GM23338 (cell line): ENCODE results near the gene NPL. TPM values are rescaled to one million over a fixed set of nuclear protein-coding genes. Genes with fewer than 3 reads are reported as not detected.

Experiments used
- ATAC-seq: fragments of 200-7000 bp; cut with Tn5 transposase; 3 replicates; pipeline ENCODE4 v1.9.1; 2020
- DNase-seq: peaks from one replicate; pipeline ENCODE4 v3.0.0-alpha.2; 2015; ENCODE audit warnings: low spot score
- H2AFZ ChIP-seq: fragments of 200-600 bp; sonication (generic); 2 replicates; pipeline ENCODE4 v1.8.0; 2016; ENCODE audit warnings: antibody characterized with exemption, mild to moderate bottlenecking, moderate library complexity
- H3F3A ChIP-seq: fragments of 200-600 bp; sonication (generic); replicated peaks from 2 replicates; pipeline ENCODE4 v1.8.0; 2017; ENCODE audit warnings: antibody characterized with exemption, mixed run types, low read depth
- H3K27ac ChIP-seq: fragments of 200-600 bp; sonication (generic); 2 replicates; pipeline ENCODE4 v1.6.1; 2016; ENCODE audit warnings: low read depth
- H3K27me3 ChIP-seq: fragments of 200-600 bp; sonication (generic); 2 replicates; pipeline ENCODE4 v1.8.0; 2016; ENCODE audit warnings: mild to moderate bottlenecking, mixed run types, moderate library complexity; ENCODE audit not compliant: insufficient read depth
- H3K36me3 ChIP-seq: fragments of 200-600 bp; sonication (generic); 2 replicates; pipeline ENCODE4 v1.8.0; 2016; ENCODE audit warnings: mild to moderate bottlenecking; ENCODE audit not compliant: insufficient read depth
- H3K4me1 ChIP-seq: fragments of 200-600 bp; sonication (generic); 2 replicates; pipeline ENCODE4 v1.8.0; 2016; ENCODE audit warnings: mild to moderate bottlenecking, moderate library complexity; ENCODE audit not compliant: insufficient read depth
- H3K4me2 ChIP-seq: fragments of 200-600 bp; sonication (generic); 2 replicates; pipeline ENCODE4 v1.7.1; 2017; ENCODE audit warnings: mixed run types
- H3K4me3 ChIP-seq: fragments of 200-600 bp; sonication (generic); 2 replicates; pipeline ENCODE4 v1.6.1; 2016; ENCODE audit warnings: mixed run types
- H3K79me2 ChIP-seq: fragments of 200-600 bp; sonication (generic); replicated peaks from 2 replicates; pipeline ENCODE4 v1.8.0; 2017; ENCODE audit warnings: mild to moderate bottlenecking; ENCODE audit not compliant: insufficient read depth
- H3K9me2 ChIP-seq: fragments of 200-600 bp; sonication (generic); 2 replicates; pipeline ENCODE4 v1.8.0; 2017; ENCODE audit not compliant: insufficient read depth
- H4K20me1 ChIP-seq: fragments of 200-600 bp; sonication (generic); replicated peaks from 2 replicates; pipeline ENCODE4 v1.8.0; 2017; ENCODE audit warnings: mild to moderate bottlenecking; ENCODE audit not compliant: insufficient read depth
- H3K27ac Mint-ChIP-seq: 2 replicates; pipeline ENCODE4 v1.8.0; 2020; ENCODE audit warnings: inconsistent platforms, mild to moderate bottlenecking, moderate library complexity, mixed read lengths
- H3K27me3 Mint-ChIP-seq: 3 replicates; pipeline ENCODE4 v1.8.0; 2022; ENCODE audit warnings: low read depth, mild to moderate bottlenecking, moderate library complexity, mixed read lengths, inconsistent platforms; ENCODE audit not compliant: insufficient read depth, poor library complexity
- H3K36me3 Mint-ChIP-seq: 3 replicates; pipeline ENCODE4 v1.8.0; 2021; ENCODE audit warnings: low read depth, mild to moderate bottlenecking, inconsistent platforms, moderate library complexity, mixed read lengths
- H3K4me1 Mint-ChIP-seq: 3 replicates; pipeline ENCODE4 v1.8.0; 2020; ENCODE audit warnings: mild to moderate bottlenecking, inconsistent platforms, mixed read lengths
- H3K4me3 Mint-ChIP-seq: 3 replicates; pipeline ENCODE4 v1.8.0; 2021; ENCODE audit warnings: moderate library complexity, mild to moderate bottlenecking, inconsistent platforms, mixed read lengths
- H3K9me3 Mint-ChIP-seq: 3 replicates; pipeline ENCODE4 v1.8.0; 2020; ENCODE audit warnings: moderate library complexity, mild to moderate bottlenecking, inconsistent platforms, mixed read lengths
- CREB1 ChIP-seq: fragments of 250-450 bp; sonication (Bioruptor Pico); IDR thresholded peaks from 2 replicates; pipeline ENCODE4 v1.5.0; 2020; ENCODE audit warnings: low read depth, mild to moderate bottlenecking, moderate library complexity
- CTCF ChIP-seq, 2 experiments: fragments of 200-600 bp in 1 of 2; sonication (generic) in 1 of 2; conservative IDR thresholded peaks; 2 replicates each; pipeline versions ENCODE4 v1.5.1 to v1.6.1; 2016 to 2017; ENCODE audit warnings: antibody characterized with exemption in 2 of 2, low read depth in 2 of 2, mild to moderate bottlenecking in 2 of 2, moderate library complexity in 1 of 2
- ETS1 ChIP-seq: IDR thresholded peaks from 2 replicates; pipeline ENCODE4 v1.6.1; 2016; ENCODE audit warnings: antibody characterized with exemption
- EZH2phosphoT487 ChIP-seq: fragments of 200-600 bp; sonication (generic); IDR thresholded peaks from one replicate; pipeline ENCODE4 v1.8.1; 2018; ENCODE audit warnings: antibody characterized with exemption; ENCODE audit not compliant: unreplicated experiment
- JUNB ChIP-seq: IDR thresholded peaks from one replicate; pipeline ENCODE4 v1.6.1; 2016; ENCODE audit warnings: antibody characterized with exemption; ENCODE audit not compliant: unreplicated experiment
- NANOG ChIP-seq: IDR thresholded peaks from 2 replicates; pipeline ENCODE4 v1.6.1; 2016; ENCODE audit warnings: antibody characterized with exemption, borderline replicate concordance
- ZNF114 ChIP-seq: fragments of 250-450 bp; sonication (Bioruptor Pico); IDR thresholded peaks from 2 replicates; pipeline ENCODE4 v1.5.0; 2020; ENCODE audit warnings: mild to moderate bottlenecking, moderate library complexity
- ZNF331 ChIP-seq: fragments of 250-450 bp; sonication (Bioruptor Pico); IDR thresholded peaks from 2 replicates; pipeline ENCODE4 v1.5.0; 2020; ENCODE audit warnings: low read depth, mild to moderate bottlenecking, moderate library complexity
- ZNF462 ChIP-seq: fragments of 250-450 bp; sonication (Bioruptor Pico); IDR thresholded peaks from 2 replicates; pipeline ENCODE4 v1.5.0; 2020; ENCODE audit warnings: mild to moderate bottlenecking, moderate library complexity
- polyA plus RNA-seq: library from polyadenylated mRNA; unstranded; fragments of >200 nt; fragmentation: Nextera tagmentation; extraction: Ambion mirVana; gene quantifications from 2 replicates; pipeline ENCODE4 v1.2.1, GENCODE V29; 2016
- total RNA-seq: library from RNA; depleted of rRNA; stranded (reverse); fragments of >200 nt; shearing (Covaris generic); gene quantifications from 2 replicates; pipeline ENCODE4 v1.2.3, GENCODE V29; 2014

Gene NPL
- total and polyA plus RNA-seq, 2 experiments from 2014 or later, result 2.4 to 2.8 TPM

GRCh38 chr1:182761396-182762395 is 27.9 kb upstream of the NPL start:
- TF ChIP-seq ETS1, result no peak
- TF ChIP-seq ZNF462, result no peak
- TF ChIP-seq EZH2phosphoT487, result no peak
- no peak for TF ChIP-seq NANOG
- TF ChIP-seq ZNF114 (CRISPR knock-in tag), result no peak
- no peak for TF ChIP-seq ZNF331 (CRISPR knock-in tag)
- no peak for TF ChIP-seq CREB1 (CRISPR knock-in tag)
- no peak for TF ChIP-seq JUNB
- no peak for TF ChIP-seq CTCF (conservative IDR thresholded peaks at IDR 0.05; ENCODE audit: low read depth in 2 of 2)
- Histone ChIP-seq H4K20me1 (no peaks in the 10 kb centered on the region), H3F3A (no peaks in the 10 kb centered on the region), H2AFZ (peak overlapping the region; percentile 86), H3K4me2 (no peak overlapping the region), H3K9me2 (peaks cover 9% of the 10 kb centered on the region), H3K36me3 (no peaks in the 10 kb centered on the region), H3K27me3 (no peaks in the 10 kb centered on the region), H3K4me1 (peaks cover 9% of the 10 kb centered on the region; the same call in 1 of the 2 replicates), H3K79me2 (no peaks in the 10 kb centered on the region), H3K4me3 (no peak overlapping the region), H3K27ac (no peak overlapping the region)
- Mint-ChIP-seq H3K4me3 (no peak overlapping the region), H3K27ac (peak overlapping the region; percentile 52; the same call in 1 of the 2 replicates), H3K9me3 (peaks cover 11% of the 10 kb centered on the region), H3K4me1 (peaks cover 15% of the 10 kb centered on the region), H3K27me3 (peaks cover 5% of the 10 kb centered on the region), H3K36me3 (peaks cover 11% of the 10 kb centered on the region; the same call in 2 of the 3 replicates)
- ATAC-seq (no peak), DNase-seq (no peak)
